GOT3 (cell line): ENCODE data around the gene SLC7A6.

Source experiments
- DNase-seq: peaks from one replicate; lab custom pipeline; 2025; ENCODE audit warnings: mixed read lengths; lab: John Stamatoyannopoulos, UW

Gene SLC7A6

GRCh38 chr16:68306633-68307032, 42.3 kb downstream of the SLC7A6 start:
- no peak for DNase-seq

DNA sequence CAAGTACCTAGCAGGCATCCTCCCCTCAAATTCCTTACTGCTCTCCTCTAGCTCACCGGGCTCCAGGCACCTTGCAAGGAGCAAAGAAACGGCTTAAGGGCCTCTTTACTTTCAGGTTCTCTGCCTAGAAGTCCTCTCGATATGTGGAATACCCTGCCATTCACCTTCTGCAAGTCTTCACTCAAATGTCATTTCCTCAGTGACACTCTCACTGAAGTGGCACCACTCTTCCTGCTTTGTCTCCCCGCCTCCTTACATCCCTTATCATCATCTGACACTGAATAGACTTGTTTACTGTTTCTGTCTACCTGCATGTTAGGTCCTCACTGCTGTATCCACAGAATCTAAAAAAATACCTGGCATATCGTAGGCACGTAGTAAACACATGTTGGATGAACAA, 45.5 kb downstream of the SLC7A6 start:
- no peak for DNase-seq

DNA sequence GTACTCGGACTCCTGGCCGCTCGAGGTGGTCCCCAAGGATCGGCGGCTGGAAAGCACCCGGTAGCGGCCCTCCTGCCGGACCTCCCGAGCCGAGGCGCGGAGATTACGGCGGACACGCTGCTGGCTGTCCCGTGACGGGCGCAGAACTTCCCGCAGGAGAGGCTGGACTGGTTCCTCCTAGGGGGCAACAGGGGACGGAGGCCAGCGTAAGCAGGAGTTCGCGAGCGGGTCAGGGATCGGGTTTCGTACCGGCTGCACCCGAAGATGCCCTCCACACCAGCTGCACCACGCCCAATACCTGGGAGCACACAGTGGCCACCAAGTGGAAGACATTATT, 46.1 kb downstream of the SLC7A6 start:
- no peak for DNase-seq

- peak; percentile 62 for DNase-seq
Observed at GRCh38 chr16:68310774-68311511, 46.6 kb downstream of the SLC7A6 start, which contains the start of the genes PRMT7 and SLC7A6OS. PRMT7 (plus strand) TSS chr16:68311019; CDS start chr16:68315980, 4,961 bp downstream. SLC7A6OS (minus strand) TSS chr16:68310946; CDS start chr16:68310926, 20 bp downstream.

GRCh38 chr16:68313116-68313515, 48.8 kb downstream of the SLC7A6 start:
- no peak for DNase-seq

GRCh38 chr16:68319185-68319908, 55.0 kb downstream of the SLC7A6 start:
- no peak for DNase-seq

DNA sequence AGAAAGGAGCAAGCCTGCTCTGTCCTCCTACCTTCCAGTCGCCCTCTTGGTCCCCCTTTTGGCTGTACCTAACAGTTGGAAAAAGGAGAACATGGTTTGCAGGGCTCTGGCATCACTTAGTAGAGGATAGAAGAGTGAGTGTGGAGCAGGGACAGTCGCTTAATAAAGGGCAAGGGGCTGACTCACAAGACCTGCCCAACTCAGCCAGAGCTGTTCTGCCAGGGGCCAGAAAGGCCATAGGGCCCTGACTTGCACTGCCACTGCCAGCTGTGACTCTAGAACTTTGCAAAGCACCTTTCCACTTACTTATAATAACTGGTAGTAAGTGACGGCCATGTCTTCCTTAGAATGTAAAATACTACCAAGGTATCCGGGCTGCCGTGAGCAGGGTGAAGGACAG, 60.0 kb downstream of the SLC7A6 start:
- DNase-seq: no peak

- no peak for DNase-seq
Observed at GRCh38 chr16:68324780-68325357, 60.5 kb downstream of the SLC7A6 start.

DNA sequence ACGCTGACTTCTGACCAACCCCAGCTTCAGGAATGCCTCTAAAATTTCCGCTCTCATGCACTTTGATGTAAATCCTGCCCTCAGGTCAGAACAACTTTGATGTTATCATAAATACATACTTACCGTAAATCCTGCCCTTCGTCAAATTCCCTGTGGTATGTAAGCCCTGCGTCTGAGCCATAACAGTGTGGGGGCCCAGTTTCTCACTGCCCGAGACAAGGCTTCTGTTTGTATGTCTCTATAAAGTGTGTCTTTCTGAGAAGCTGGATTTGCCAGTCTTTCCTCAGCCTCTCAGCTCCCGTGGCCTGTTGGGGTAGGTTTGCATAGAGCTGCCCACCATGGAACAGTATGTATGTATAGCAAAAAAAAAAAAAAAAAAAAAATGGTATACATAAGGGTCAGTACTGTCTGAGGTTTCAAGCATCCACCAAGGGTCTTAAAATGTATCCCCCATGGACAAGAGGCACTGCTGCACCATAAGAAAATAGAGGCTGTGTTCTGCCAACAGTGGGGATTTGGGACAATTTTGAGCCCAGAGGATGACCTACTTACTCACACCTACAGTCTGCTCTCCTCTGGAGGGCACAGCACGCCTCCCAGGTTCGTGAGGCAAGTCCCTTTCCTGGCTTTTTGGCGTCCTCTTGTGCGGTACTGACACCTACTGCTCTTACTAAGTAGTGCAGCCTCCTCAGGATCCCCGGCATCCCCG, 64.0 kb downstream of the SLC7A6 start:
- no peak for DNase-seq

DNA sequence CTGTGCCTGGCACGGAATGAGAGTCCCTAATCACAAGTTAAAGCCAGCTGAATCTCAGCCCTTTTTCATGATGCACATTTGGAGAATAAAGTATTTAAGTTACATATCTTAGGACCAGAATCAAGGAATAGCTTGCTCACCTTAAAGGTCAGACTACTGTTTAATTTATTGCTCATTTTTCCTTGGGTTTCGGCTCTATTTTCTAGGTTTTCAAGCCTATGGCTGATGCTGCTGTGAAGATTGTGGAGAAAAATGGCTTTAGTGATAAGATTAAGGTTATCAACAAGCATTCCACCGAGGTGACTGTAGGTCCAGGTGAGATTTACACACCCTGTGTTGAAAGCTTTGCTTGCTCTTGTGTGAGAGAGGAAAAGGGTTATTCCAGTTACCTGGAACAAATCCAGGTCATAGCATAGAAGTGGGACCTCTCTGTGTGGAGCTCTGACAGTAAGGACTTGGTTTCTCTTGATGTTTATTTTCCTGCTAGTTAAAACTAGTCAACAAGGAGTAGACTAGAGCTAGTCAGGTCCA, 64.6 kb downstream of the SLC7A6 start:
- DNase-seq: no peak

DNA sequence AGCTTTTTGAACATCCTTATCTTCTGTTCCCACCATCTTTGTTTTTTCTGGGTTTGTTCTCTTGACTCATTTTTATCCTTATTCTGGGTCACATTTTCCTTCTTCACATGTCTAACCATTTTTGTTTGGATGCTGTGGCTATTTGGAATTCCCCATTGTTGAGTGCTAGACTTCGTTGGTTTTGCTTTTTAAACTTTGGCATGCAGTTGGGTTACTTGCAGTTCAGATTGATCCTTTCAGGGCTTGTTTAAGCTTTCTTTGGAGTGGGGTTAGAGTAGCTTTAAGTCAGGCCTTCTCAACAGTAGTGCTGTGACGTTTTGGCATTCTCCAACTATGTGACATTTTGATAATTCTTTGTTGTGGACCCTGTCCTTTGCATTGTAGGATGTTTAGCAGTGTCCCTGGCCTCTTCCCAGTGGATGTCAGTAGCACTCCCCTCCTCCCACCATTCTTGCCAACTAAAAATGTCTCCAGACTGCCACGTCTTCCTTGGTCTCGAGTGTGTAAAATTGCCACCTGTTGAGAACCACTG, 67.6 kb downstream of the SLC7A6 start:
- DNase-seq: no peak

- DNase-seq: no peak
Observed at GRCh38 chr16:68332411-68333121, 68.2 kb downstream of the SLC7A6 start.

DNA sequence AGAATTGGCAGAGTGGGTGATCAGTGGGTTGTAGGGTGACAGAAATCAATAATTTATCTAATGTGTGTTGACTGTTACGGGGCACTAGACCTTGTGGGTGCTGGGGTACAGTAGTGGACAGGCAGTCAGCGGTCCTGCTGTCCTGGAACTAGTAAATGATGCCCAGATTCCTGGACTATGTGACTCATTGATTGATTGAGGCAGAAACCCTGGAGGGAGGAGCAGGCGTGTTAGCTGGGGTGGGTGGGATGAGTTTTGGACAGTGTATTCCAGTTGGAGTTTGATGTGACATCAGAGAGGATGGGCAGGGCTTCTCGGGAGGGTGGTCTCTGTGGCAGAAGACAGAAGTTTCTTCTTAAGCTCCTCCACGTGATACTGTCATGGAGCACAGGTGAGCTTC, 70.8 kb downstream of the SLC7A6 start:
- no peak for DNase-seq

DNA sequence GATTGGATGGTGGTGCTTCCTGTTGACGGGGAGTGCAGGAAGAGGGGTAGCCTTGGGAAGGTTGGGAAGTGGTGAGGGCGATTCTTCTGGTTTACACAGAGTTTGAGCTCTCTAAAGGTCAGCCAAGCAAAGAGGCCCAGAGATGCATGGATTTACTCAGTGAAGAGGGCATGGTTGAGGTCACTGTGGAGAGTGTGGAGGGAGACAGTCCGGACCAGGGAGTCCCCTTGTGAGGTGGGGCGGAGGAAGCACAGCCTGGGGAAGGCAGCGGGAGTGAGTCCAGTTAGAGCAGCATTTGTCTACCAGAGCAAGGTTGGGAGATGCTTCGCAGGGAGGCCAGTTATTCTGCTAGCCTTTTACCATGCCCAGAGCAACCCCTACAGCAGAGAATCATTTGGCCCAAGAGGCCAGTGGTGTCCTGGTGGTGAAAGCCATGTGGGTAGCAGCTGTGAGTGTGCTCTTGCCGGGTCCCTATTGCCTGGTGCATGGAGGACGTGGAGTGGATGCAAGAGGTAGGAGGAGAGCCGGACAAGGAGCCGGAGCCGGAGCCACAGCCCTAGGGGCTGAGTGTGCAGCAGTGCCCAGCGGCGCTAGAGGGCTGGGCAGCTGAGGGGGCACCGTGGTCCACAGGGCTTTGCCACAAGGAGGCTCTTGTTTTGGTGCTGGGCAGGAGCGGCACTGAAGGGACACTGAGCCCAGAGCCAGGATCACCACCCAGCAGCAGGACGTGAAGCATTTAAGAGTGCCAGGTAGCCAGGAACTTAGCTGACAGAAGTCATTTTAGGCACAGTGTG, 74.2 kb downstream of the SLC7A6 start:
- no peak for DNase-seq

DNA sequence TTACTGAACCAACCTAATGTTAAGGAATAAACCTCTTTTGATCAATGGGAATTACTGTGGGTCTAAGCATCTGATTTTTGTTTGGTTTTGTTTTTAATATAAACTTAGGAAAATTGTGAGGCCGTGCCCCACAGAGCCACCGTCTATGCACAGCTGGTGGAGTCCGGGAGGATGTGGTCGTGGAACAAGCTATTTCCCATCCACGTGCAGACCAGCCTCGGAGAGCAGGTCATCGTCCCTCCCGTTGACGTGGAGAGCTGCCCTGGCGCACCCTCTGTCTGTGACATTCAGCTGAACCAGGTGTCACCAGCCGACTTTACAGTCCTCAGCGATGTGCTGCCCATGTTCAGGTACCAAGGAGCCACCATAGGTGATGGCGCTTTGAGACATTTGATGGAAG, 74.9 kb downstream of the SLC7A6 start:
- no peak for DNase-seq

DNA sequence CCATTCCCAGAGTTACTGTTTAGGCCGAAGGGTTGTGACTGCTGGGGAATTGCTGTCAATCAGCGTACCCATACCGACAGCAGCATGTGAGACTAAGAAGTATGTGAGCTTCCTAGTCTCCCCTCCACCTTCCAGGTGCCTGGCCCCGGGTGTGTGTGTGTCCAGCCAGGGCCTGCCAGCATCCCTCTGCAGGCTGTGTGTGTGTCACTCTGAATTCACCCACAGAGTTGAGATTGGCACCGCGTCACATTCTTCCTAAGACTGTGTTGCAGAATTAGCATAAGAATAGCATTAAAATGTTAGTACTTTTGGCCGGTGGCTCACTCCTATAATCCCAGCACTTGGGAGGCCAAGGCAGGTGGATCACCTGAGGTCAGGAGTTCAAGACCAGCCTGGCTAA, 78.3 kb downstream of the SLC7A6 start:
- DNase-seq: no peak

GRCh38 chr16:68343137-68343536, 78.8 kb downstream of the SLC7A6 start:
- DNase-seq: no peak

- DNase-seq: no peak
Observed at GRCh38 chr16:68344252-68344651, 79.9 kb downstream of the SLC7A6 start.

- DNase-seq: no peak
Observed at GRCh38 chr16:68345351-68345810, 81.1 kb downstream of the SLC7A6 start.

DNA sequence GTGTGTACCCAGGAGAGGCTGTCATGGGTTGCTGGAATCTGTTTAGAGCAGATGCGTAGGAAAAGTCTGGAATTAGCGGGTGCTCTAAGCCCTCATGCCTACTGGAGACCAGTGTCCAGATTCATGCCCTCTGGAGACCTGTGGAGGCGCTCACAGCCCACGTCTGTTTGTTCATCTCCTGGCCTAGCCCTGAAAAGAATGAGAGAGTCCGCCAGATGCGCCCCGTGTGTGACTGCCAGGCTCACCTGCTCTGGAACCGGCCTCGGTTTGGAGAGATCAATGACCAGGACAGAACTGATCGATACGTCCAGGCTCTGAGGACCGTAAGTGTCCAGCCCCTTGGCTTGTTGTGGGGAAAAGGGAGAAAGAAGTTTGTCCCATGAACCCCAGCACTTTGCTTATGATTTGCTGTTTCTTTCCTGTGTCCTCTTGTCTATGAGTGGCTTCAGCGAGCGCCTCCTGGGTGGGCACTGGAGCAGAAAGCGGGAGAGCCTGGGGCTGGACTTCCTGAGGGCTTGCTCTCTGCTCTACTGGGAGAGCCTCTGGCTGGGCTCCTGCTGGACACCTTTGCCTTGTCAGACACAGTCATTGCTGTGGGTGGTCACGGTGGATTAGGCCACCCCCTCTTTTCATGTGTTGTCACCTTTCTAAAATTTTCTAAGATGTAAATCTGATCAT, 81.8 kb downstream of the SLC7A6 start:
- DNase-seq: no peak
